H1 (cell line): Measurements from ENCODE around the gene CD84. TPM values are rescaled to one million over a fixed set of nuclear protein-coding genes. Genes with fewer than 3 reads are reported as not detected.

ENCODE experiments used
- CTCF ChIA-PET: fragments of 300-600 bp; sonication (Branson Sonifier 250); formaldehyde crosslinking; loops from one replicate; lab custom pipeline; 2021; ENCODE audit not compliant: partially characterized antibody; lab: Charles Lee
- POLR2A ChIA-PET: fragments of 300-600 bp; sonication (Branson Sonifier 250); formaldehyde crosslinking; loops from one replicate; lab custom pipeline; 2021; ENCODE audit warnings: inconsistent platforms; ENCODE audit not compliant: partially characterized antibody; lab: Charles Lee
- DNase-seq, 2 experiments: peaks; one replicate each; pipeline versions ENCODE4 v3.0.0 to v3.0.0-alpha.2; 2010 to 2022; ENCODE audit warnings: low spot score in 2 of 2, low read depth in 1 of 2, mixed read lengths in 1 of 2
- FAIRE-seq: peaks from 2 replicates; lab custom pipeline; 2011; peaks lifted over from hg19 to GRCh38; lab: Jason Lieb, UNC
- H2AFZ ChIP-seq: 2 replicates; pipeline ENCODE4 v1.8.1; 2012; ENCODE audit warnings: low read length, inconsistent platforms
- H2AK5ac ChIP-seq: 2 replicates; pipeline ENCODE4 v1.6.1; 2013; ENCODE audit warnings: low read depth, low read length
- H2BK120ac ChIP-seq: replicated peaks from 2 replicates; pipeline ENCODE3; 2013; ENCODE audit warnings: low read depth, low read length, inconsistent platforms
- H2BK12ac ChIP-seq: 2 replicates; pipeline ENCODE4 v1.6.1; 2013; ENCODE audit warnings: low read depth, low read length
- H2BK15ac ChIP-seq: 2 replicates; pipeline ENCODE4 v1.6.1; 2013; ENCODE audit warnings: low read length
- H2BK20ac ChIP-seq: 2 replicates; pipeline ENCODE4 v1.6.1; 2013; ENCODE audit warnings: low read length
- H2BK5ac ChIP-seq: 2 replicates; pipeline ENCODE4 v1.6.1; 2013; ENCODE audit warnings: low read depth, low read length
- H3K14ac ChIP-seq: 2 replicates; pipeline ENCODE4 v1.6.1; 2013; ENCODE audit warnings: inconsistent platforms; ENCODE audit not compliant: insufficient read length
- H3K18ac ChIP-seq: 2 replicates; pipeline ENCODE4 v1.6.1; 2013; ENCODE audit warnings: low read length; ENCODE audit errors: extremely low read depth
- H3K23ac ChIP-seq: 2 replicates; pipeline ENCODE4 v1.6.1; 2013; ENCODE audit warnings: inconsistent platforms; ENCODE audit not compliant: insufficient read length
- H3K23me2 ChIP-seq: 2 replicates; pipeline ENCODE4 v1.6.1; 2013; ENCODE audit warnings: low read depth, low read length
- H3K27ac ChIP-seq: 2 replicates; pipeline ENCODE4 v1.6.1; 2011; ENCODE audit warnings: low read depth, low read length, inconsistent platforms
- H3K27me3 ChIP-seq, 4 experiments: replicated peaks in 1 of 4; 1 replicate in 1 of 4; 2 replicates in 3 of 4; pipeline versions ENCODE4 v1.6.1 to v1.8.1; 2011 to 2013; ENCODE audit warnings: low read length in 3 of 4, mild to moderate bottlenecking in 3 of 4, inconsistent platforms in 2 of 4, mixed read lengths in 2 of 4, moderate library complexity in 1 of 4; ENCODE audit not compliant: control insufficient read depth in 3 of 4, insufficient read depth in 3 of 4; ENCODE audit errors: extremely low read depth in 1 of 4
- H3K36me3 ChIP-seq, 4 experiments: 2 replicates each; pipeline versions ENCODE4 v1.6.1 to v1.8.1; 2011 to 2013; ENCODE audit warnings: mild to moderate bottlenecking in 4 of 4, low read length in 3 of 4, moderate library complexity in 2 of 4, control low read depth in 1 of 4, inconsistent platforms in 1 of 4; ENCODE audit not compliant: insufficient read depth in 4 of 4, control insufficient read depth in 2 of 4
- H3K4ac ChIP-seq: replicated peaks from 2 replicates; pipeline ENCODE3; 2013; ENCODE audit warnings: low read length, low read depth, mixed read lengths, inconsistent platforms; ENCODE audit not compliant: insufficient read length
- H3K4me1 ChIP-seq, 4 experiments: replicated peaks in 1 of 4; 1 replicate in 1 of 4; 2 replicates in 3 of 4; pipeline versions ENCODE4 v1.6.1 to v1.8.1; 2011 to 2013; ENCODE audit warnings: low read length in 3 of 4, inconsistent platforms in 2 of 4, mixed read lengths in 1 of 4; ENCODE audit not compliant: insufficient read depth in 4 of 4, control insufficient read depth in 3 of 4
- H3K4me2 ChIP-seq, 2 experiments: 2 replicates each; pipeline versions ENCODE4 v1.6.1 to v1.8.1; 2011 to 2013; ENCODE audit warnings: low read depth in 2 of 2, low read length in 2 of 2, control low read depth in 1 of 2, inconsistent platforms in 1 of 2, mild to moderate bottlenecking in 1 of 2; ENCODE audit not compliant: insufficient read depth in 1 of 2
- H3K4me3 ChIP-seq, 4 experiments: fragments of 200-600, 300-600 bp in 1 of 4; sonication (generic), shearing (Covaris generic), sonication (Bioruptor Twin) in 1 of 4; 2 replicates each; pipeline versions ENCODE4 v1.5.1 to v1.8.1; 2011 to 2016; ENCODE audit warnings: low read length in 4 of 4, low read depth in 3 of 4, control low read depth in 2 of 4, inconsistent platforms in 2 of 4, mild to moderate bottlenecking in 2 of 4, mixed read lengths in 1 of 4, moderate library complexity in 1 of 4; ENCODE audit not compliant: insufficient read depth in 2 of 4; ENCODE audit errors: extremely low read depth in 1 of 4
- H3K56ac ChIP-seq: replicated peaks from 2 replicates; pipeline ENCODE3; 2013; ENCODE audit warnings: low read depth, mild to moderate bottlenecking, mixed read lengths, low read length, inconsistent platforms; ENCODE audit not compliant: insufficient read length
- H3K79me1 ChIP-seq: 2 replicates; pipeline ENCODE4 v1.6.1; 2013; ENCODE audit warnings: low read depth, low read length, control low read depth
- H3K79me2 ChIP-seq, 2 experiments: 2 replicates each; pipeline versions ENCODE4 v1.6.1 to v1.8.1; 2012 to 2013; ENCODE audit warnings: low read length in 2 of 2, mild to moderate bottlenecking in 2 of 2, inconsistent platforms in 1 of 2; ENCODE audit not compliant: insufficient read depth in 2 of 2, control insufficient read depth in 1 of 2
- H3K9ac ChIP-seq, 4 experiments: replicated peaks in 1 of 4; 1 replicate in 1 of 4; 2 replicates in 3 of 4; pipeline versions ENCODE4 v1.6.1 to v1.8.1; 2011 to 2013; ENCODE audit warnings: low read depth in 3 of 4, low read length in 3 of 4, control low read depth in 2 of 4, mild to moderate bottlenecking in 2 of 4, moderate library complexity in 2 of 4, inconsistent platforms in 1 of 4; ENCODE audit errors: extremely low read depth in 1 of 4
- H3K9me3 ChIP-seq, 2 experiments: 2 replicates each; pipeline versions ENCODE4 v1.6.1 to v1.8.1; 2012 to 2013; ENCODE audit warnings: mild to moderate bottlenecking in 2 of 2, moderate library complexity in 2 of 2, control low read depth in 1 of 2, inconsistent platforms in 1 of 2, low read depth in 1 of 2, low read length in 1 of 2, mixed read lengths in 1 of 2; ENCODE audit not compliant: insufficient read depth in 2 of 2
- H4K20me1 ChIP-seq, 2 experiments: replicated peaks in 1 of 2; 2 replicates each; pipeline versions ENCODE3 to v1.8.1; 2011 to 2013; ENCODE audit warnings: inconsistent platforms in 2 of 2, low read length in 2 of 2, mild to moderate bottlenecking in 1 of 2; ENCODE audit not compliant: insufficient read depth in 2 of 2, control insufficient read depth in 1 of 2
- H4K5ac ChIP-seq: 2 replicates; pipeline ENCODE4 v1.6.1; 2013; ENCODE audit warnings: low read length, low read depth, mixed read lengths, inconsistent platforms; ENCODE audit not compliant: insufficient read length
- H4K8ac ChIP-seq: 2 replicates; pipeline ENCODE4 v1.8.0; 2013; ENCODE audit warnings: mild to moderate bottlenecking, moderate library complexity, low read length, inconsistent platforms; ENCODE audit not compliant: insufficient read depth; ENCODE audit errors: extremely low read depth
- H4K91ac ChIP-seq: replicated peaks from 2 replicates; pipeline ENCODE3; 2013; ENCODE audit warnings: low read length, mixed read lengths, inconsistent platforms; ENCODE audit not compliant: insufficient read length
- BACH1 ChIP-seq: IDR thresholded peaks from 2 replicates; pipeline ENCODE4 v1.6.1; 2012; ENCODE audit warnings: low read length, improper control_type of control experiment
- BRCA1 ChIP-seq: IDR thresholded peaks from 2 replicates; pipeline ENCODE4 v1.6.1; 2012; ENCODE audit warnings: low read depth, low read length, improper control_type of control experiment
- RAD21 ChIP-seq, 2 experiments: IDR thresholded peaks in 1 of 2; conservative IDR thresholded peaks in 1 of 2; 2 replicates each; pipeline ENCODE4 v1.6.1; 2011; ENCODE audit warnings: low read depth in 2 of 2, low read length in 2 of 2, improper control_type of control experiment in 1 of 2, inconsistent platforms in 1 of 2, mild to moderate bottlenecking in 1 of 2, moderate library complexity in 1 of 2
- RNF2 ChIP-seq: fragments of 200-900, 300-1000 bp; sonication (generic); IDR thresholded peaks from 2 replicates; pipeline ENCODE4 v1.7.1; 2016; ENCODE audit warnings: borderline replicate concordance, low read depth, mild to moderate bottlenecking, antibody characterized with exemption, low read length; ENCODE audit not compliant: poor library complexity, severe bottlenecking; ENCODE audit errors: missing control alignments
- WGBS, 2 experiments: shearing (Covaris generic) in 1 of 2; methylation state at CpG; one replicate each; pipeline versions ENCODE4 v1.1.6 to v1.1.7; 2013 to 2015; ENCODE audit warnings: low lambda C conversion rate in 2 of 2, mixed read lengths in 2 of 2, inconsistent platforms in 1 of 2, low coverage in 1 of 2, missing lambda C conversion rate in 1 of 2; ENCODE audit not compliant: insufficient replicate concordance in 2 of 2, insufficient coverage in 1 of 2, insufficient read length in 1 of 2; ENCODE audit errors: extremely low coverage in 1 of 2, missing lambda C conversion rate in 1 of 2; 5-methylcytosine and 5-hydroxymethylcytosine counted together
- polyA plus RNA-seq, 7 experiments: library from polyadenylated mRNA; depleted of rRNA in 3 of 7; stranded (reverse) in 5 of 7; unstranded in 2 of 7; fragments of >200 nt in 5 of 7; fragments of 200-250 nt in 2 of 7; gene quantifications; 1 replicate in 5 of 7; 2 replicates in 1 of 7; 4 replicates in 1 of 7; pipeline versions ENCODE4 v1.2.1 to v1.2.3, GENCODE V29; 2011 to 2013; ENCODE audit warnings: missing spikeins in 2 of 7, mixed read lengths in 2 of 7
- total RNA-seq: library from RNA; stranded (reverse); fragmentation: NEBNext Ultra II Directional; extraction: Animal tissue kit (Norgen Biotek cat#: 25700); gene quantifications from 2 replicates; pipeline ENCODE4 v1.2.1, GENCODE V29; 2021
- TF ChIP-seq, protein P1 (sequence below): IDR thresholded peaks from 2 replicates; pipeline ENCODE4 v1.6.1; 2012; ENCODE audit warnings: inconsistent platforms

Gene CD84
- total and polyA plus RNA-seq, 2 of the 8 experiments (the other 6 are each of a cell fraction or from before 2014, with no cell fraction given), result not detected

- H2BK5ac ChIP-seq, result no peak overlapping the region
- no peak overlapping the region for H3K14ac ChIP-seq
- no peaks in the 10 kb centered on the region for H3K4me1 ChIP-seq
- no peak overlapping the region for H3K4me3 ChIP-seq
- H3K23me2 ChIP-seq, result no peaks in the 10 kb centered on the region
- no peak overlapping the region for H2BK120ac ChIP-seq
- no peaks in the 10 kb centered on the region for H4K20me1 ChIP-seq
- no peak overlapping the region for H2AK5ac ChIP-seq
- DNase-seq (no peak), FAIRE-seq (no peak)
- ChIA-PET POLR2A (interaction anchor here (1.0 kb wide), 1 partner anchor 8 kb away, joined by 3 read pairs; no protein-coding TSS in a partner anchor), CTCF (interaction anchor here (1.0 to 2.5 kb wide), 2 partner anchors 9 to 166 kb away, joined by 3 to 16 read pairs; no protein-coding TSS in a partner anchor)
- no peak overlapping the region for H3K4me2 ChIP-seq
- WGBS, 2 experiments, result 82% methylated on average over 1 of the region's 1 CpG; no CpG with 5 or more reads in 1 of the 2 experiments
- no peaks in the 10 kb centered on the region for H3K79me2 ChIP-seq
- H3K4ac ChIP-seq, result no peak overlapping the region
- H3K27me3 ChIP-seq, result no peaks in the 10 kb centered on the region
- H2BK15ac ChIP-seq, result no peak overlapping the region
- H2BK12ac ChIP-seq, result no peak overlapping the region
- H3K18ac ChIP-seq, result no peak overlapping the region
- H2AFZ ChIP-seq, result no peak overlapping the region
- H3K9me3 ChIP-seq, result peaks cover 0 to 8% of the 10 kb centered on the region in 2 experiments; a peak in 1 of 4 replicates
- H3K27ac ChIP-seq, result no peak overlapping the region
- H3K23ac ChIP-seq, result no peak overlapping the region
- H3K9ac ChIP-seq, result no peak overlapping the region
- no peak overlapping the region for H4K5ac ChIP-seq
- H3K36me3 ChIP-seq, result no peaks in the 10 kb centered on the region; a peak in 1 of 8 replicates
- H4K91ac ChIP-seq, result no peak overlapping the region
- no peak overlapping the region for H2BK20ac ChIP-seq
- no peaks in the 10 kb centered on the region for H3K79me1 ChIP-seq
- no peak overlapping the region for H4K8ac ChIP-seq
- H3K56ac ChIP-seq, result no peak overlapping the region
- TF ChIP-seq RAD21 (IDR thresholded peaks at IDR 0.05 in 1 of 2, conservative IDR thresholded peaks at IDR 0.05 in 1 of 2; ENCODE audit: low read depth in 2 of 2, low read length in 2 of 2) (no peak), RNF2 (no peak), BACH1 (no peak), BRCA1 (no peak)
- TF ChIP-seq, protein P1, sequence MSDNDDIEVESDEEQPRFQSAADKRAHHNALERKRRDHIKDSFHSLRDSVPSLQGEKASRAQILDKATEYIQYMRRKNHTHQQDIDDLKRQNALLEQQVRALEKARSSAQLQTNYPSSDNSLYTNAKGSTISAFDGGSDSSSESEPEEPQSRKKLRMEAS, result no peak
Measured at GRCh38 chr1:160597051-160597450, 17.8 kb upstream of the CD84 start.
